Measurements from ENCODE around the gene TTC7B.

Gene TTC7B

GRCh38 chr14:90665321-90666000 is 150.8 kb downstream of the TTC7B start:
- DNase-seq, result no peak

GRCh38 chr14:90664911-90665310 is 151.3 kb downstream of the TTC7B start:
- DNase-seq, result no peak

- no peak for DNase-seq
Measured at GRCh38 chr14:90663680-90664079, 152.6 kb downstream of the TTC7B start.

GRCh38 chr14:90663140-90663539 is 153.1 kb downstream of the TTC7B start:
- DNase-seq, result no peak

DNA sequence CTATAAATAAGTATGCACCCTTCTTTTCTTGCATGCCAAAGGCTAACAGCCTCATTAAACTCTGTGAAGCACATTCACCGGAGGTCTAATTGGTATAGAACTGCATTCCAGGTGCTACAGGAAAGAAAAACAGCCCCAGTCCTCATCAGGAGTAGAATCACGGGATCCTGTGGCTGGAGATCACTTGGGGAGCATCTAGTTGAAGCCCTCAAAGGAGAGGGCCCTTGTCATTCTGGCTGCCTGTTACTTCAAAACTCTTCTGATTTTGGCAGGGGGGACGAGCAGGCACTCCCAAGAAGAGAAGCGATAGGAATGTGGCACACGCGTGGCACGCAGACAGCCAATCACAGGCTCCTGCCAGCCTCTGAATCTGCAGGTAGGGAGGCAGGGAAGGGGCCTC is 154.4 kb downstream of the TTC7B start:
- DNase-seq, result no peak

DNA sequence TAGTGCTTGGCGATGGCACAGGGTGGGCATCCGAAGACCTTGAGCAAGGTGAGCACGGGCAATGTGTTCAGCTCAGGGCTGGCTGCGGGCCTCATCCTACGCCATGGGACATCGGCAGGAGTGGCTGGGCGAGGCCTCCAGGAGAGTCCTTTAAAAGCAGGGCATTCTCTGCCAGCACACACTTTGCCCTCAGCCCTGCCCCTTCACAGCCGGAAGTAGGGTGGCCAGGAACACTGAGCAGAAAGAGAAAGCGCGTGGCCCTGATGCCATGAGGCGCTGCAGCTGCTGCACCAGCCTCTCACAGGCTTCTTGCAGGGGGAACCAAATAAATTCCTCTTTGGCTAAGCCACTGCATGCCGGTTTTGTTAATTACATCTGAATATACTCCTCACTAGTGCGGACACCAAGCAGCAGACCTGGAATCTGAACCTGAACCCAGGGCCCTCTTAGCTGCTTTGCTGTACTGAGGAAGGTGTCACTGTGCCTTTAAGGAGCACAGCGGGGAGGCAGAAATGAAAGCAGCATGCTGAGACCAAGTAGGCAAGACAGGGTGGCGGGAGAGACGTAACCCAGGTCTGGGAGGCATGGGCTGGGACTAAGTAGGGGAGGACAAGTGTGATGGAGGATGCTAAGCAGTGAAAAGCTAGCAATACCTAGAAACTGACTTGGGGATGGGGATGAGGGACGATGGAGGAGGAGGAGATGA is 155.2 kb downstream of the TTC7B start:
- DNase-seq, result no peak

DNA sequence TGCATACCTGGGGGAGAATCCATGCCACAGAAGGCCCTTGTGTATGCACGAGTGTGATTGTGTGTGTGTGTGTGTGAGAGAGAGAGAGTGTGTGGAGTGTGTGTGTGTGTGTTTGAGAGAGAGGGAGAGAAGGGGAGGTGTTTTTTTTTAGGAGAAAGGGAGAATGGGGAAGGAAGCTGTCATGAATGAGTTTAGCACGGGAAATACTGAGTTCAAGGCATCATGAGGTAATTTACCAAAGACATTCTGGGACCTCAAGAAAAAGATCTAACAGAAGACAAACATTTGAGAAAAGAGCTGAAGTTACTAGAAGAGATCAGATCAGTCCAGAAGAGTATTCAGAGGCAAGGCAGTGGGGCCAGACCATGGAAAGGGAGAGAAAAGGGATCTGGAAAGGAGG is 157.1 kb downstream of the TTC7B start:
- no peak for DNase-seq

DNA sequence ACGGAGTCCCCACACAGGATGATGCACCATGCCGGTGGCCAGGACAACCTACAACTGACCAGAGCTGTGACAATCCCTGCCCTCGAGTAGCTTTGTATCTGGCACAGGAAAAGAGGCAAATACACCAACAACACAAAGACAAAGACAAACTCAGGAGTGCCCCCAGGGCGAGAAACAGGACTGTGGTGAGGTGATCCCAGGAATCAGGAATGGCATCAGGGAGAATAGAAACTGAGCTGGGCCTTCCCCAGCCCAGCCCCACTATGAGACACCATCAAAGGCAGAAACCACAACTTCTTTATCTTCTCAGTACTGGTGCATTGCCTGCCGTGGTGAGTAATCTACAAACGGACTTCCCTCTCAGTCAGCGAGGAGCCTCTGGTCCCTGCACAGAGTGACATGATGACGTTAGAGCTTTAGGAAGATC is 157.7 kb downstream of the TTC7B start:
- DNase-seq, result no peak

GRCh38 chr14:90656973-90657372 is 159.3 kb downstream of the TTC7B start:
- no peak for DNase-seq

DNA sequence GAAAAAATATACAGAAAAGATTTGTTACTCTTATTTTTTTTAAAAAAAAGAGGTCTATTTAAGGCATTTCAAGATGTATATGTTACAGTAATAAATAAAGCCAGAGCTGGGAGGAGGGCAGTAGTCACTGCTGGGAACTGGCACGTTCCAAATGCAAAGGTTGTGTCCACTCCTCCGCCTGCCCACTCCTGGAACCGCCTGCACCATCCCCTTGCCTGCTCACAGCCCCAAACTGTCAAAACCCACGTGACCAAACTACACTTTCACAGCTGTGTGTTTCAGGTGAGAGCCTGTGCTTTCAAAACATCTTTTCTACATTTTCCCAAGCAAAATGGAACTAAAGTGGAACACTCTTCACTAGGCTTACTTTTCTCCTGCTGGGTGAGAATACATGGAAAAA is 160.4 kb downstream of the TTC7B start:
- no peak for DNase-seq

GRCh38 chr14:90654831-90655276 is 161.4 kb downstream of the TTC7B start:
- DNase-seq, result no peak

DNA sequence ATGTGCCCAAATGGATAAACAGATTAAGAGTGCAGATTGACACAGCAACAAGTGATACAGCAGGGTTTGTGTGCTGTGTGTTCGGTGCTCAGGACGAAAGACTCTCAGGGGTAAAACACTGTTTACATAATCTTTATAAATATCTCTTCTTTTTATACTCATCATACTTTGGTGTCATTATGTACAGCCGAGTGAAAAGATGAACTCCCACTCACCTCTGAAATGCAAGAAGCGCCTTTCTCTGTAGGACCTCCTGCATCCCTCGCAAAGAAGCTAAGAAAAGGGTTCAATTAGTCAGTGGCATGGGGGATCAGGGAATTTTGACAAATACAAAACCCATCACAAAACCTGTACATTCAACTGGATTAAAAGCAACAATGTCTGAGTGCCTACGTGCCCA is 163.6 kb downstream of the TTC7B start:
- no peak for DNase-seq

GRCh38 chr14:90651976-90652560 is 164.2 kb downstream of the TTC7B start:
- DNase-seq, result no peak

DNA sequence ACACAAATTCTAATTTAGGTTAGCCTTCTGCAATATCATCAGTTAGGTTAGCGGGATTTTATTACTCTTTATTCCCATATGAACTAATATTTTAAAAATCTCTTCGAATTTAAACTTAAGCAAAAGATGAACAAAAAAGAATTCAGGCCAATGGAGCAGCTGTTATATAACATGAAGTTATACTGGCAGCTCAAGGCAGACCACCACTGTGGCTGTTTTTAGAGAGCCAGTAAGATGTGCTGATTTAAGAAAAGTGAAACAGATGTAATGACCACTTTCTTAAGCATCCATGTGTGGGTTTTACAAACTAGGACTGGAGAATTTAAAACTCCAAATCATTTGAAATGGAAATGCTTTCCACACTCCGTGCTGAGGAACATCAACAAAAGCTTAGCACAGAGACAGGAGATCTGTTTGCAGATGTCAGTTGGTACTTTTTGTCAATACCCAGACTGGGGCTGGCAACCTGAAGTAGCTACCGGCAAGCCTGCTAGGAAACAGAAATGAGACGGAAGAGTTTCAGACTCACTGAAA is 164.9 kb downstream of the TTC7B start:
- no peak for DNase-seq

GRCh38 chr14:90649557-90650135 is 166.6 kb downstream of the TTC7B start:
- no peak for DNase-seq

- no peak for DNase-seq
Measured at GRCh38 chr14:90649083-90649482, 167.1 kb downstream of the TTC7B start.

GRCh38 chr14:90648421-90648820 is 167.8 kb downstream of the TTC7B start:
- no peak for DNase-seq

- DNase-seq, result no peak
Measured at GRCh38 chr14:90647473-90648005, 168.7 kb downstream of the TTC7B start.

DNA sequence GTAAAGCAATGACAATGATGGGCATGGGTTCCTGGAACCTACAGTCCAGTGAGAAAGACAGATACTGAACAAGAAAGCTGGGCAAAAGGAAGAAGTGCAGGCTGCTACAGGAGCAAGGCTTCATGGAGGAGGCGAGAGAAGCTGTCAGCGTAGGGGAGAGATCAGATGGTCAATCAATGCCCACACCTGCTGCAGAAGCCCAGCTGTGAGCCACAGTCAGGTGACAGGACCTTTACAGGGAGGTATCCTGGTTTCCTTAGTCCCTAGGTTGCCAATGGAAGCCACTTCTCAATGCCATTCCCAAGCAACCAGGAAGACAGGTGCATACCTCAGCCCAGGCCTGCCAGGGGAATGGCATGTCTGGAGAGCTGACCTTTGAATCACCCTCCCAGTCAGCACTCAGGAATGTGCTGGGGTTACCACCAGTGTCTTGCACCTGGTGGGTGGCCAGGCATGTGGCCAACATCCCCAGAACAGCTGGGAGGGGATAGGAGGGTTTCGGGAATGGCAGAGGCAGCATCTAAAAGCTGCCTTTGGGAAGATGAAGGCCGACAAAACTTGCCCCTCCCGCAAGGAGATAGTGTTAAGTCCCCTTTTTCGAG is 170.3 kb downstream of the TTC7B start:
- DNase-seq, result no peak

DNA sequence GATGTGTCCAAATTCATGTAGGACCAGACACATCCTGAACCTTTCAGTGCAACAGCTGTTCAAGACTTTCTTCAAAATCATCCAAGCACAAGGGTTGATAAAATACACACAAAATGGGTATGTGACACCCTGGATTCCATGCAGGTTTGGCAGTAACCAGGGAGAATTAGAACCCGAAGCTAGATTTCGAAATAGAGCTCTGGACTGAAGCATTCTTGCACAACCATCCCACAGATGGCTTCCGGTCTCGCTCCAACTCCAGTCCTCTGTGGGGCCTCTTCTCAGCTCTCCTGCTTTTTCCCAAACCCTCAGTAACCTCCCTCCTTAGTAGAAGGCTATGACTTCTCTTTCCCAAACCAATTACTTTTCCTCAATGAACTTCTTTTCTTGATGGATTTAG is 171.3 kb downstream of the TTC7B start:
- DNase-seq, result no peak

DNA sequence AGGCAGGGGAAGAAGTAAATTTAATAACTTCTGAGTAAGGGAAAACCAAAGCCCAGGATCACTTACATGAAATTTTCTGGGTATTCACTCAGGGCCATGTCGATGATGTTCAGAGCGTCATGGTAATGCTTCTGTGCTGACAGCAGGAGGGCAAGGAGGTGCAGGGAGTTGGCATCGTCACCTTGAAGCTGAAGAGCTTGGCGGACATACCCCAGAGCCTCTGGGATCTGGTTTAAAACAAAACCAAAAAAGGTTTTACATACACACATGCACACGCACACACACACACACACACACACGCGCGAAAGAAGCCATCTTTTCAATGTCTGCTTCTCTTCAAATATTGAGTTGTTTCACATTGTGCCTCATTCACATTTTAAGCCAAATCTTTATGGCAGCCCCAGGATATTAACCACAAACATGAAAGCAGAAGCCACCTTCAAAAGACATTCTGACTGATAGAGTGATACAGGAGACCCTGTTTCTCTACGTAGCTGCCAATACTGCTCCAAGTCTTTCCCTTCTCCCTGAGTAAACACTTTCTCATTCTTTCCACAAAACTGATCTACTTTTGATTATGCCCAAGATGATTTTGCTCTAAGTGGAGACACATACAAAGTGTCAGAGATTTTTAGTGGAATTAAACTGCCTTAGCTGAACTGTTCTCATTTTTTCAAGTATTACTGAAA is 172.1 kb downstream of the TTC7B start:
- DNase-seq, result no peak

DNA sequence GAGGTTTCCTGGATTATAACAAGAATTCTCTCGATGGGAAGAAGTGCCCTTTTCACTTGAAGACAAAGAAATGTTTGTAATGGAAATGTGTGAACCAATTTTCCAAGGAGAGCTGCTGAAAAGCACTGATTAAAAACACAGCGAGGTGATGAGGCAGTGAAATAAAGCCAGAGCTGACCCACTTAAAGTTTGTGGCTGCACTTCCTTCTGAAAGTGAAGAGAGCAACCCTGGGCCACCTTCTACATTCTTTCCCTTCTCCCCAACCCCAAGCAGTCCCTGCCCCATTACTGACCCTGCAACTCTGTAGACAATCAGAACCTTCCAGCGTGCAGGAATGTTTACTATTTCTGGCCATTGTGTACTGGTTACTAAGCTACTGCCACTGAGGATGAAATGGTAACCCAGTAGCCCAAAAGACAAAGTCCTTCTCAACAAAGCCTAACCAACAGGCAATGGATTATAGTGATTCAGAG is 173.9 kb downstream of the TTC7B start:
- DNase-seq, result no peak
